HG02678 (cell line): ENCODE results near the gene FAM13A.

ENCODE experiments used
- ATAC-seq: cut with Tn5 transposase; IDR thresholded peaks from one replicate; pipeline ENCODE4 v1.9.1; 2021; ENCODE audit warnings: mild to moderate bottlenecking, moderate library complexity; ENCODE audit not compliant: unreplicated experiment

Gene FAM13A

GRCh38 chr4:88730811-88731210 is 326.2 kb downstream of the FAM13A start:
- ATAC-seq: no peak

- ATAC-seq: no peak
Measured at GRCh38 chr4:88729146-88729760, 327.7 kb downstream of the FAM13A start.

- ATAC-seq: no peak
Measured at GRCh38 chr4:88728146-88728545, 328.8 kb downstream of the FAM13A start.

- no peak for ATAC-seq
Measured at GRCh38 chr4:88725986-88726385, 331.0 kb downstream of the FAM13A start.

GRCh38 chr4:88725143-88725542 is 331.8 kb downstream of the FAM13A start:
- ATAC-seq: no peak

- ATAC-seq: no peak
Measured at GRCh38 chr4:88724406-88724805, 332.6 kb downstream of the FAM13A start.

- ATAC-seq: no peak
Measured at GRCh38 chr4:88722828-88723227, 334.2 kb downstream of the FAM13A start.

- no peak for ATAC-seq
Measured at GRCh38 chr4:88722276-88722780, 334.7 kb downstream of the FAM13A start.

- ATAC-seq: no peak
Measured at GRCh38 chr4:88720451-88721428, 336.2 kb downstream of the FAM13A start.

GRCh38 chr4:88719381-88719780 is 337.6 kb downstream of the FAM13A start:
- no peak for ATAC-seq

GRCh38 chr4:88718098-88718497 is 338.9 kb downstream of the FAM13A start:
- ATAC-seq: no peak

GRCh38 chr4:88713782-88714181 is 343.2 kb downstream of the FAM13A start:
- ATAC-seq: no peak

GRCh38 chr4:88709989-88710388 is 347.0 kb downstream of the FAM13A start:
- ATAC-seq: no peak

- ATAC-seq: no peak
Measured at GRCh38 chr4:88706574-88706973, 350.4 kb downstream of the FAM13A start.

GRCh38 chr4:88705805-88706492 is 351.0 kb downstream of the FAM13A start:
- ATAC-seq: no peak

GRCh38 chr4:88705223-88705622 is 351.8 kb downstream of the FAM13A start:
- no peak for ATAC-seq

- ATAC-seq: no peak
Measured at GRCh38 chr4:88702782-88703181, 354.2 kb downstream of the FAM13A start.

- no peak for ATAC-seq
Measured at GRCh38 chr4:88698519-88698918, 358.5 kb downstream of the FAM13A start.

GRCh38 chr4:88697588-88698329 is 359.2 kb downstream of the FAM13A start, which contains the start of gene NAP1L5:
TSS of gene NAP1L5 (minus strand) at chr4:88697829. CDS start at chr4:88697754, 75 bp downstream.
- ATAC-seq: peak; percentile 97

- no peak for ATAC-seq
Measured at GRCh38 chr4:88697141-88697540, 359.8 kb downstream of the FAM13A start.
